SK-N-MC (cell line): ENCODE data around the gene LIME1.
A peak's percentile ranks its signal among the peaks of the same experiment; 100 is the strongest.
"Not testable (repeated sequence)": the region's sequence is repeated elsewhere in the genome, so short reads cannot be mapped to it uniquely, and the experiment has no call there.

Source experiments
- DNase-seq: peaks from one replicate; pipeline ENCODE4 v3.0.0-alpha.2; 2011; ENCODE audit warnings: low read depth, low spot score
- H3K27ac ChIP-seq: fragments of 200-600 bp; sonication (generic); 2 replicates; pipeline ENCODE4 v1.5.1; 2016; ENCODE audit warnings: mixed run types
- H3K36me3 ChIP-seq: fragments of 200-600 bp; sonication (generic); 2 replicates; pipeline ENCODE4 v1.6.1; 2017; ENCODE audit warnings: antibody characterized with exemption, low read length, mixed read lengths; ENCODE audit not compliant: insufficient read depth
- H3K4me3 ChIP-seq: fragments of 200-600 bp; sonication (generic); 2 replicates; pipeline ENCODE4 v1.5.1; 2016
- H3K9ac ChIP-seq: fragments of 200-600 bp; sonication (generic); 2 replicates; pipeline ENCODE4 v1.8.0; 2017; ENCODE audit warnings: mixed run types, mixed read lengths; ENCODE audit not compliant: insufficient read length
- H3K9me3 ChIP-seq: fragments of 200-600 bp; sonication (generic); 2 replicates; pipeline ENCODE4 v1.6.1; 2017; ENCODE audit warnings: low read depth, mild to moderate bottlenecking, antibody characterized with exemption, low read length, moderate library complexity, mixed read lengths
- EZH2 ChIP-seq: fragments of 200-600 bp; sonication (generic); IDR thresholded peaks from one replicate; pipeline ENCODE4 v1.6.1; 2017; ENCODE audit warnings: antibody characterized with exemption
- FOXP2 ChIP-seq: optimal IDR thresholded peaks from 2 replicates; pipeline ENCODE3; 2011; ENCODE audit warnings: mild to moderate bottlenecking, moderate library complexity; ENCODE audit not compliant: insufficient read depth; ENCODE audit errors: extremely low read length, control extremely low read depth
- POLR2AphosphoS5 ChIP-seq: IDR thresholded peaks from 2 replicates; pipeline ENCODE4 v1.6.1; 2012; ENCODE audit warnings: mild to moderate bottlenecking, low read depth, low read length, borderline replicate concordance

The LIME1 gene

DNA sequence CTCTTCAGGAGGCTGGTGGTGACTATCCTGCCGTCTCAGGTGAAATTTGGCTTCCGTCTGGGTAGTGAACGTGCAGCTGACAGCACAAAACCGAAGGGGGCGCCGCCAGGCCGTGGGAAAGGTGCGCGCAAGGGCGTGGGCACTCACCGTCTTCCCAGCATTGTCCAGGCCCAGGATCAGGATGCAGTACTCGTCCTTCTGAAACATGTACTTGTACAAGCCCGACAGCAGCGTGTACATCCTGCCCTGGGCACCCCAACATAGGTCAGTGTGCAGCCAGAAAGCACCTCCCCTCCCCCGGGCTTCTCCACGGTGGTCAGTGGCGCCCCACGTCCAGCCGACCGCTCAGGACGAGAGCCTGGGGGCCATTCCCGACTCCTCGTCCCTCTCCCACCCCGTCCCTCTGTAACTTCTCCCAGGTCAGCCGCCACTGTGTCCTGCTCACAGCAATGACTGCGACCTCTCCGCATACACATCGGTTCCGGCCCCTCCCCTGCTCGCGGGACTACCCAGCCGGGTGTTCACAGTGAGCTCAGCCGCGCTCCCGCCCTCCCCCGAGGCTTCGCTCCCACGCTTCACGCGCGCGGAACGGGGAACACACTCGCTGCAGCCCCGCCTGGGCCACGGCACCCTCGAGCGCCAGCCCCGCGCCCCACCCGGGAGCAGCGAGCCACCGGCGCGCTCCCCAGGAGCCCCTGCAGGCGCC is 29.5 kb upstream of the LIME1 start:
- no peak overlapping the region for H3K27ac ChIP-seq
- H3K4me3 ChIP-seq = peak overlapping the region; percentile 96
- peak overlapping the region; percentile 82 for H3K9ac ChIP-seq
- DNase-seq = no peak
- peaks cover 27% of the 10 kb centered on the region for H3K36me3 ChIP-seq
- TF ChIP-seq EZH2 = no peak
- TF ChIP-seq FOXP2 = no peak
- no peak for TF ChIP-seq POLR2AphosphoS5
- peaks cover 3% of the 10 kb centered on the region; the same call in 1 of the 2 replicates for H3K9me3 ChIP-seq

DNA sequence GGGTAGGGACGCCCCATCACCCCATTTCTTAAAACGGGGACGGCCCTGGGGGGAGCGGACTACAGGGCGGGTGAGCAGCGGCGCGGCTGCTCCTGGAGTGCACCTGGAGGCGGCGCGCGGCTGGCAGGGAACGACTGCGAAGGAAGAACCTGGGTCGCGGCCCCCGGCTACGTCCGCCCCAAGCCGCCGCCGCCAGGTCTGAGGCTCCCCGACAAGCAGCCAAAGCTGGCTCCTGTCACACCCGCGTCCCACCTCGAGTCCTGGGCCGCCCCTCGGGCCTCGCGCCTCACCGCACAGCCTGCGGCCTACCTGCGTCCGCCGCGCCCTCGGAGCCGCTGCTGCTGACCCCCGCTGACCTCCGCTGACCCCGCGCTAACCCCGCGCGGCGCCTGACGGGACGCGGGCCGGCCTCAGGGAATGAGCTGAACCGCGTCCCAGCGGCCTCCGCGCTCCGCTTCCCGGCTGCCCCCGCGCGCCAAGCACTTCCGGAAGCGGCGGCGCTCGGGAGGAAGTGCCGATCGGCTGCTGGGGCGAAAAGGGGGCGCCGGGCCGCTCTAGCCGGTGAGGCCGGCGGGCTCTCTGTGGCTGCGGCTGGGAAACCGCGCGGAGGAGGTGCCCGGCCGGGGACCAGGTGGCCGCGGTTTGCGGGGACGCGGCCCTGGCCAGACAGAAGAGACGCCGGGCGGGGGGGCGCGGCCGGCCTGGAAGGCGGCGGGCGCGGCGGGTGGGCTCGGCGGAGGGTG is 28.7 kb upstream of the LIME1 start, which contains the start of the genes ARFRP1 and ZGPAT:
ARFRP1 (minus strand) TSS at position 419 of the 743 bp plus-strand sequence. CDS start 885 bp downstream, outside the sequence.
ZGPAT (plus strand) TSS at position 482 of the 743 bp plus-strand sequence. CDS start 542 bp downstream, outside the sequence.
- H3K27ac ChIP-seq = 0 out of 2 replicates have a peak within 1 kb of the TSS, but pooled peaks have one; percentile 46
- TF ChIP-seq POLR2AphosphoS5 (peak; percentile 77), EZH2 (no peak)
- H3K4me3 ChIP-seq = peak within 1 kb of the TSS; percentile 96
- peaks cover 35% of the 10 kb centered on the region for H3K36me3 ChIP-seq
- H3K9ac ChIP-seq = peak within 1 kb of the TSS; percentile 82
- DNase-seq = no peak
- peaks cover 8% of the 10 kb centered on the region; the same call in 1 of the 2 replicates for H3K9me3 ChIP-seq

DNA sequence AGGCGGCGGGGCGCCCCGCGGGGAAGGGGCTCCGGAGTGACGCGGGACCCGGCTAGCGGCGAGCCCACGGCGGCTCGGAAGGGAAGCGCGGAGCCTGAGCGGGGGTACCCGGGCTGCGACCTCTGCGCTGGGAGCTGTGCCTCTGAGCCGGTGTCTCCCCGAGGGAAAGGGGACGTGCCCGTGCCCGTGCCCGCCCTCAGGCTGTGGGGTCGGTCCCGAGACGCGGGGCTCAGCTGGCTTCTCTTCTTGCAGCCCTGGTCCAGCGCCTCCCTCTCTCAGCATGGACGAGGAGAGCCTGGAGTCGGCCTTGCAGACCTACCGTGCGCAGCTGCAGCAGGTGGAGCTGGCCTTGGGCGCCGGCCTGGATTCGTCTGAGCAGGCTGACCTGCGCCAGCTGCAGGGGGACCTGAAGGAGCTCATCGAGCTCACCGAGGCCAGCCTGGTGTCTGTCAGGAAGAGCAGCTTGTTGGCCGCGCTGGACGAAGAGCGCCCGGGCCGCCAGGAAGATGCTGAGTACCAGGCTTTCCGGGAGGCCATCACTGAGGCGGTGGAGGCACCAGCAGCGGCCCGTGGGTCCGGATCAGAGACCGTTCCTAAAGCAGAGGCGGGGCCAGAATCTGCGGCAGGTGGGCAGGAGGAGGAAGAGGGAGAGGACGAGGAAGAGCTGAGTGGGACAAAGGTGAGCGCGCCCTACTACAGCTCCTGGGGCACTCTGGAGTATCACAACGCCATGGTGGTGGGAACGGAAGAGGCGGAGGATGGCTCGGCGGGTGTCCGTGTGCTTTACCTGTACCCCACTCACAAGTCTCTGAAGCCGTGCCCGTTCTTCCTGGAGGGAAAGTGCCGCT is 27.9 kb upstream of the LIME1 start:
- Histone ChIP-seq H3K9me3 (peaks cover 8% of the 10 kb centered on the region; the same call in 1 of the 2 replicates), H3K4me3 (peak overlapping the region; percentile 96), H3K9ac (peak overlapping the region; percentile 82), H3K36me3 (peaks cover 40% of the 10 kb centered on the region), H3K27ac (no peak overlapping the region)
- no peak for DNase-seq
- TF ChIP-seq FOXP2 = no peak

DNA sequence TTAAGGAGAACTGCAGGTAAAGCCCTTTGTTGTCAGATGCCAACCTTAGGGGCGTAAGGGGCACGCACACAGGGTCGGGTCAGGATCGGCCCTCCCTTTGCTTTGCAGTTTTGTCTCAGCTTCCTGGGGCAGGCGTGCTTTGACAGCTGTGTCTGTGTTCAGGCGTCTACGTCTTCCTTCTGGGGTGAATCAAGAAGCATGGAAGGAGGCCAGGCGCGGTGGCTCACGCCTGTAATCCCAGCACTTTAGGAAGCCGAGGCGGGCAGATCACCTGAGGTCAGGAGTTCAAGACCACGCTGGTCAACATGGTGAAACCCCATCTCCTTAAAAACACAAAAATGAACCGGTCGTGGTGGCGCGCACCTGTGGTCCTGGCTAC is 27.3 kb upstream of the LIME1 start:
- H3K36me3 ChIP-seq = peaks cover 44% of the 10 kb centered on the region
- TF ChIP-seq EZH2 = no peak
- TF ChIP-seq POLR2AphosphoS5 = no peak
- TF ChIP-seq FOXP2 = no peak
- DNase-seq = no peak
- H3K9ac ChIP-seq = no peak overlapping the region
- H3K9me3 ChIP-seq = peaks cover 8% of the 10 kb centered on the region; the same call in 1 of the 2 replicates
- peak overlapping the region; percentile 96; the same call in 1 of the 2 replicates for H3K4me3 ChIP-seq
- H3K27ac ChIP-seq = no peak overlapping the region

DNA sequence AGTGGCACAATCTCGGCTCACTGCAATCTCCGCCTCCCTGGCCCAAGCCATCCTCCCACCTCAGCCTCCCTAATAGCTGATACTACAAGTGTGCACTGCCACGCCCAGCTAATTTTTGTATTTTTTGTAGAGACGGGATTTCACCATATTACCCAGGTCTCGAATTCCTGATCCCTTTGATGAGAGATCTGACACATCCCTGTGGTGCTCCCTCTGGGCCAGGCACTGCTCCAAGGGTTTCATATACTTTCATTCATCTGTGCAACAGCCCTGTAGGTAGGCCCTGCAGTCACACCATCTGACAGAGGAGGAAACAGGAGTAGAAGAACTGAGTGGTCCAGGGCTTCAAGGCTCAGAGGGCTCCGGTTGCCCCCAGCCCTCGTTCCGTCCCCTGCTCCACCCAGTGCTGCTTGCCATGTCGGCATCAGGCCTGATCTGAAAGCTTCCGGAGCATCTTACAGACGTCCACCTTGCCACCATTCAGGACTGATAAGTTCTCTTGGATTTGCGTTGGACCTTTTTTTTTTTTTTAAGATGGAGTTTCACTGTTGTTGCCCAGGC is 25.3 kb upstream of the LIME1 start:
- H3K4me3 ChIP-seq = no peak overlapping the region
- H3K36me3 ChIP-seq = peaks cover 56% of the 10 kb centered on the region
- H3K27ac ChIP-seq = no peak overlapping the region
- H3K9ac ChIP-seq = no peak overlapping the region
- no peak for DNase-seq
- peaks cover 14% of the 10 kb centered on the region for H3K9me3 ChIP-seq
- no peak for TF ChIP-seq EZH2

DNA sequence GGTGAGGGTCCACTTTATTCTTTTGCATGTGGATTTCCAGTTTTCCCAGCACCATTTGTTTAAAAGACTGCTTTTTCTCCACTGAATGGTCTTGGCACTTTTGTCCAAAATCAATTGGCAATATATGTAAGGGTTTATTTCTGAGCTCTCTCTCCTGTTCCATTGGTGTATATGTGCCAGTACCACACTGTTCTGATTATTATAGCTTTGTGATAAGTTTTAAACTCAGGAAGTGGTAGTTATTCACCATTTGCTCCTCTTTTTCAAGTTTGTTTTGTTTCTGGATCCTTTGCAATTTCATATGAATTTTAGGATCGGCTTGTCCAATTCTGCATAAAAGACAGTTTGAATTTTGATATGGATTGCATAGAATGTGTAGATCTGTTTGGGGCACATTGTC is 24.3 kb upstream of the LIME1 start:
- H3K36me3 ChIP-seq = peaks cover 60% of the 10 kb centered on the region
- TF ChIP-seq EZH2 (no peak), FOXP2 (no peak), POLR2AphosphoS5 (no peak)
- peaks cover 14% of the 10 kb centered on the region for H3K9me3 ChIP-seq
- peak overlapping the region; percentile 7; the same call in 1 of the 2 replicates for H3K4me3 ChIP-seq
- no peak overlapping the region for H3K9ac ChIP-seq
- no peak for DNase-seq
- H3K27ac ChIP-seq = no peak overlapping the region

DNA sequence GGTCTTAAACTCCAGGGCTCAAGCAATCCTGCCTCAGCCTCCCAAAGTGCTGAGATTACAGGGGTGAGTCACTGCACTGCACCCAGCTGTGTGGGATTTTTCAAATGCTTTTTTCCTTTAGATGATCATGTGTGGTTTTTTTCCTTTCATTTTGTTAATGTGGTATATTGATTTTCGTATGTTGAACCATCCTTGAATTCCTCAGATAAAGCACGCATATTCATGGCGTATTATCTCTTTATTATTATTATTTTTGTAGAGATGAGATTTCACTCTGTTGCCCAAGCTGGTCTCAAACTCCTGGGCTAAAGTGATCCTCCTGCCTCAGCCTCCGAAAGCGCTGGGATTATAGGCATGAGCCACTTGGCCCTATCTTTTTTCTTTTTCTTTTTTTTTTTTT is 21.6 kb upstream of the LIME1 start:
- H3K9ac ChIP-seq = no peak overlapping the region
- no peak overlapping the region for H3K4me3 ChIP-seq
- peaks cover 21% of the 10 kb centered on the region for H3K9me3 ChIP-seq
- DNase-seq = no peak
- TF ChIP-seq POLR2AphosphoS5 (no peak), EZH2 (no peak), FOXP2 (no peak)
- no peak overlapping the region for H3K27ac ChIP-seq
- peaks cover 85% of the 10 kb centered on the region for H3K36me3 ChIP-seq

DNA sequence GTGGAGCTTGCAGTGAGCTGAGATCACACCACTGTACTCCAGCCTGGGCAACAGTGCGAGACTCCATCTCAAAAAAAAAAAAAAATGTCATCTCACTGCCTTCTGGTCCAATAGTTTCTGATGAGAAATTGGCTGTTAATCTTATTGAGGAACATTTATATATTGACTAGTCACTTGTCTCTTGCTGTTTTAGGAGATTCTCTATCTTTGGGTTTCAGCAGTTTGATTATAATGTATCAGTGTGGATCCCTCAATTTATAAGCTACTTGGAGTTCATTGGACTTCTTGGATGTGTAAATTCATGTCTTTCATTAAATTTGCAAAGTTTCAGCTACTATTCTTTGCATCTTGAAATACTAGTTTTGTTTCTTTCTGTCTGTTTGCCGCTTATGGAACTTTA is 17.5 kb upstream of the LIME1 start:
- no peak overlapping the region for H3K27ac ChIP-seq
- TF ChIP-seq POLR2AphosphoS5 = no peak
- no peak for TF ChIP-seq EZH2
- H3K9me3 ChIP-seq = peaks cover 13% of the 10 kb centered on the region
- H3K9ac ChIP-seq = no peak overlapping the region
- H3K4me3 ChIP-seq = no peak overlapping the region
- peaks cover 59% of the 10 kb centered on the region for H3K36me3 ChIP-seq
- DNase-seq = no peak

DNA sequence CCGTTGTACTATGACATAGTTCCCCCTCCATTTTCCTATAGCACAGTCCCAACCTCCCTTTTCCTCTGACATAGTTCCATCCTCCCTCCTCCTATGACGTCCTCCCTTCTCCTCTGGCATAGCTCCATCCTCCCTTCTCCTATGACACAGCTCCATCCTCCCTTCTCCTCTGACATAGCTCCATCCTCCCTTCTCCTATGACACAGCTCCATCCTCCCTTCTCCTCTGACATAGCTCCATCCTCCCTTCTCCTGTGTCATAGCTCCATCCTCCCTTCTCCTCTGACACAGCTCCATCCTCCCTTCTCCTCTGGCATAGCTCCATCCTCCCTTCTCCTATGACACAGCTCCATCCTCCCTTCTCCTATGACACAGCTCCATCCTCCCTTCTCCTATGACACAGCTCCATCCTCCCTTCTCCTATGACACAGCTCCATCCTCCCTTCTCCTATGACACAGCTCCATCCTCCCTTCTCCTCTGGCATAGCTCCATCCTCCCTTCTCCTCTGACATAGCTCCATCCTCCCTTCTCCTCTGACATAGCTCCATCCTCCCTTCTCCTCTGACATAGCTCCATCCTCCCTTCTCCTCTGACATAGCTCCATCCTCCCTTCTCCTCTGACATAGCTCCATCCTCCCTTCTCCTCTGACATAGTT is 13.4 kb upstream of the LIME1 start:
- H3K27ac ChIP-seq, DNase-seq, H3K9ac ChIP-seq, H3K4me3 ChIP-seq, H3K9me3 ChIP-seq: not testable (repeated sequence)
- peaks cover 30% of the 10 kb centered on the region for H3K36me3 ChIP-seq

DNA sequence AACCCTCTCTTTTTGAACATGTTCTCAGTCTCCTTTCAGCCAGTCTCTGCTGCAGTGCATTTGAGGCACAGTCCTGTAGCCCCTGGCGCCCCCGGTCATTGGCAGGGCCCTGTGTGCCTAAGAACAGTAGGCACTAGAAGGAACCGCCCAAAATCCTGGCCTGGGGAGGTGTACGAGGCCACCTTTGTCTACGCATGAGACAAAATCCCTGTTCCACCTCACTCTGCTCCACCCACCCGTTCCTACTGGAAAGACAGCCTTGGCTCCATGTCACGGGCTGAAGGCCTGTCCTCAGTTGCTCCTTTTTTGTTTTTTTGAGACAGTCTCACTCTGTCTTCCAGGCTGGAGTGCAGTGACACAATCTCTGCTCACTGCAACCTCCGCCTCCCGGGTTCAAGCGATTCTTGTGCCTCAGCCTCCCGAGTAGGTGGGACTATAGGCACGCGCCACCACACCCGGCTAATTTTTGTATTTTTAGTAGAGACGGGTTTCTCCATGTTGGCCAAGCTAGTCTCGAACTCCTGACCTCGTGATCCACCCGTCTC is 6.2 kb upstream of the LIME1 start:
- not testable (repeated sequence) for H3K4me3 ChIP-seq, H3K36me3 ChIP-seq, H3K9me3 ChIP-seq, H3K27ac ChIP-seq, DNase-seq, H3K9ac ChIP-seq
